GM19238 (cell line): ENCODE measurements around the gene CDH13.

Experiments
- DNase-seq: peaks from one replicate; pipeline ENCODE4 v3.0.0; 2011; ENCODE audit warnings: low spot score; ENCODE audit not compliant: insufficient read length

The CDH13 gene

DNA sequence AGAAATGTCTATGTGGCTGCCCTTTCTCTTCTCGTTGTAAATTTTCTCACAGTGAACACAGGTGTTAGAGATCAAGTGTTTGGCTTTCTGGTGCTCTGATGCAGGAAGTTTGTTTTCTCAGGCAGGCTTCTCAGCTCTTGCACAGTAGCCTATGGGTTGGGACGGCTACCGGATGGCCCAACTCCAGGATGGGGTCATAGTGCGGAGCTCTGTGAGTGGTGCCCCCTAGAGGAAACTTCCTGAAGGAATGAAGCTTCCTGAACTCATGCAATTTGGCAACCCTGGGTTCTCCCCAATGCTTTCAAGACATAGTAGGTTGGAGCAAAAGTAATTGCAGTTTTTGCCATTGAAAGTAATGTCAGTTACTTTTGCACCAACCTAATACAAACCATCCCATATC, 773.5 kb downstream of the CDH13 start:
- DNase-seq = no peak

DNA sequence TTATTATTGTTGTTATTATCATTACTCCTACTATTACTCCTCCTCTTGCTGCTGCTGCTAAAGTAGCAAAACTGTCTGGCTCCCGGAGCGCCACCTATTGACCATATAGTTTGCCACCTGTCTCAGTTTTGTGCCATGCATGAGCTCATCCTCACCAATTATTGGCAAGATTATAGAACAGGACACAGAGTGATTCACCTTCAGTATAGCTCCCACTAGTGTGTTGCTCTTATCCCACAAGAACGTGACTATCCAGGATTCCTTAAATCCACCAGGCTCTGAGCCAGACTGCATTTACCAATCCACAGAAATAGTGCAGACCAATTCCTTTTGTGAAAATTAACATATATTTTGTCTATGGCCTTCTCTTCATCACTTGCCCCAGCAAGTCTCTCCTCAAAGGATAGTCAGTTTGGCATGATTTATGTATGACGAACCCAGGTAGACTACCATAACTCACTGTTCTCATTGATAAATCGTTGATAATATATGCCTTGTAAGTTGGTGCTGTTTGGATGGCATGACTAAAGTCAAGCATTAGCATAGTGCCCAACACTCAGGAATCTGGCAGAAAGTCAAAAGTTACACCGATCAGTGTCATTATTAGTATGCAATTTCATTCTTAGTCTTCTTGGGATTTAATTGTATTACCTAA, 775.5 kb downstream of the CDH13 start:
- no peak for DNase-seq

DNA sequence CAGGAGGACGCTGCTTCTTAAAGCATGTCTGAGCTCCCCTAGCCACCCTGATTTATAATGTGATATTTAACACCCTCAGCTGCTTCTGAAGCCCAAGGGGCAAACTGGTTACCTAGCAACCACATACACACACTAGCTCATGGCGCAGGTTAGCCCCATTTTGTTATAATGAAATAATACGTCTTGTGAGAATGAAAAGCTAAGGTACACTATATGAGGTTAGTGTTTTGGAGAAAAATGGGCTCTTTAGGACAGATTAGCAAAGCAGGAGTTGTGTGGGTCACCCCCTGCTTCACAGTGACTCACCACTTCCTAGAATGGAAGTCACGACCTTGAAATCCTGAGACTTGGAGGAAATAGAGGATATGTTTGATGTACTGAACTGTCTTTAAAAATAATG, 776.2 kb downstream of the CDH13 start:
- no peak for DNase-seq

DNA sequence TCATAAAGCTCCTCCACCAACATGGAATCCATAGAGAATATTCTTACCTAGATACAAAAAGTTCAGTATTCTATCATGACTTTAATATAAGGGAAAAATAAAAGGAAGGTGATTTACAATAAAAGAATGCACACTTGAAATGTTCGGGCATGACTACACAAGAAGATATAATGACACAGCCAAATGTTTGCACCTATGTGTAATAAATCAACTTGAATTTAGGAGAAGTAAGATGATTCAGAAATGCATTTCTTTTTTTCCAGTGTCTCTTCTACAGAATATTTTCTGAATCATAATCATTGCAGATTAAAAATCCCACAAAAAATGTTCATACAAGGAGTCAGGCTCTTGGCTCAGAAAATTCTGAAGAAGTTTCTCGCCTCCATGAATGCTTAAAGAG, 777.0 kb downstream of the CDH13 start:
- DNase-seq = no peak

DNA sequence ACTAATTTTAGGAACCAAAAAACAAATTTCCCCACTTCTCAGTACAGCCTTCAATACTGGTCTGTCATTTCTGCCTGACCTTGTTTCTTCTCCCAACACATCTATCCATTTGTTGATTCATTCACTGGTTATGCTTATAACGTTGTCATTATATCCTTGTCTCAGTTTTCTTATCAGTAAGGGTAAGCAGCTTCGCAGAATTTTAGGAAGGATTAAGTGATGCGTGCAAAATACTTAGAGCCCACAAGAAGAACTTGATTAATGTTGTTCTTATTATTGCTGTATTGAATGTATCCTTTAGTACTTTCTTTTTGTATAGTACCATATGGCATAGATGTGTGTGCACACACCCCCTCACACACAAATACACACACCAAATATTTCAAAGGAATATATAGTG, 777.5 kb downstream of the CDH13 start:
- no peak for DNase-seq

DNA sequence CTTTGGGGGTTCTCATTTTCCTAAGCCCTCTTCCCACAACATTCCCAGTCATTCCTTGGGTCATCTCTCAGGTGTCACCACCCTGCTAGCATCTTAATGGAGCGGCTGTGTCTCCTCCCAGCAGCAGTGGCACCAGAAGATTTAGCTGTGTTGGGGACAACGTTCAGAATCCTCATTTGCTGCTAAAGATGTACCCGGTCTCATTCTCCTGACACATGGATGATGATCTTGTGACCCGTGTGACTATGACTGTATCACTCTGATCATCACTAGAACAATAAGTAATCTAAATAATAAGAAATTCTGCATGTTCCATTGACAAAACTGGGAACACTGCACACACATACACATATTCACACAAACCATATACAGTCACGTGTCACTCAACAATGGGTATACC, 781.2 kb downstream of the CDH13 start:
- no peak for DNase-seq

DNA sequence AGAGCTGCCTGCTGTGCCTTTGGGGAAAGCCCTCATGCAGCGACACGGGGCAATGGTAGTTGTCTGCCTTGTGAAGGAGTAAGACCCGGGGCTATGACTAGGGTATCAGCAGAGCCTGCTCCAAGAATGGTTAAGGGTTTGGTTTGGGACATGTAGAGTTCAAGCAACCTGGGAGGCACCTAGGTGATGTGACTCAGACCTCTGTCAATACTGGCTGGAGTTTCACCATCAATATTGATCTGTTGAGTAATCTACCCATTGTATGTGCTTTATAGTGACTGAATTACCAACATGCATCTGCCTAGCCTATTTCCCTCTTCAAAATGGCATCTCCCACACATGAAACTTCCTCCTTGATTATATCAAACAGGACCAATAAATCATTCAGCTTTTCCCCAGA, 782.6 kb downstream of the CDH13 start:
- no peak for DNase-seq

DNA sequence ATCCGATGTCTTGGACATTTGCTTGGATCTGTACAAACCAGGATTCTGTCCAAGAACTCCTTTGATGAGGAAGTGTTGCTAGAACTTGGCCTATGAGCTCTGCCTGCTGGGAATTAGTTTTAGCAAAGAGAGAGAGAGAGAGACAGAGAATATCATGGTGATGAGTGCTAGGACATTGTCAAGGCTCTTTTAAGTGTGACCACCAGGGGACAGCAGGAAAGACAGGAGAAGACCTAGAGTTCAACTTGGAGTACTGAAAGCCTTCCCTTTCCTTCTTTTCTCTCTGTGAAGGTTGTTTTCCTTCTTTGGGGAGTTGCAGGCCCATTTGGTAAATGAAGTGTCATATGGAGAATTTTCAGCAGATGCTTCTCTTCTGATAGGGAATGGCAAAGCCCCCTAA, 791.8 kb downstream of the CDH13 start:
- no peak for DNase-seq

DNA sequence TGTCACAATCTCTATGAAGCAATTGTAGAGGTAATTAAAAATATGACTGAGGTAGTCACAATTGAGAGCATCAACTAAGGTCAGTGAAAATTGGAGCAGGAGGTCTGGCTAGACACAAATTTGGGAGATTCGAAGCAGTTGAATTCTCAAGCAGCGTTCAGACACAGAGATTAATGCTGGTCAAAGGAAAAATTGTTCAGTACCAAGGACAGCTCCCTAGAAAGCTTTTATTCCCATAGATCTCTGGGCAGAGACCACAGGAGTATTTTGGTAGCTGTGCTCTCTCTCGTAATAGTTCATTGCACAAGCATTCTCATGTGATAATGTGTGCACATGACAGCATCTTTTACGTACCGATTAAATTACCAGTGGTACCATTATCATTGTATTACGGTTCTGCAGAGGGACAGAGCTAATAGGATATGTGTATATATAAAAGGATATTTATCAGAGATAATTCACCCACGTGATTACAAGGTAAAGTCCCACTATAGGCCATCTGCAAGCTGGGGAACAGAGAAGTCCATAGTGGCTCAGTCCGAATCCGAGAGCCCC, 793.5 kb downstream of the CDH13 start:
- no peak for DNase-seq

DNA sequence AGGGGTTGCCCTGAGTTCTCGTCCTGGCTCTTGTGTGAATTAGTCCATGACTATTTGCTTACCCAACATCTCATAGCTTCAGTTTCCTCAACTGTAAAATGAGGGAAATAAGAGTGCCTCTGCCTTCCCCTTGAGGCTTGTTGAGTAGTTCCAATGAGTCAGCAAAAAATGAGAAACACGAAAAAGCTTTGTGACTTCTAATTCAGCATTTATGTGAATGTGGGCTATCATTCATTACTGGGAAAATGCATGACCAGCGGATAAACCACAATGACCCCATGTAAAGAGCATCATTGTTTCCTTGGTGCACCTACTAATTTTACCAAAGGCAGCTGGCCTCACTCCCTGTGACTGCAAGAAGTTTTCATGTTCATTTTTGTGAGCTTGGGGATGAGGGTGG, 806.4 kb downstream of the CDH13 start:
- DNase-seq = no peak

DNA sequence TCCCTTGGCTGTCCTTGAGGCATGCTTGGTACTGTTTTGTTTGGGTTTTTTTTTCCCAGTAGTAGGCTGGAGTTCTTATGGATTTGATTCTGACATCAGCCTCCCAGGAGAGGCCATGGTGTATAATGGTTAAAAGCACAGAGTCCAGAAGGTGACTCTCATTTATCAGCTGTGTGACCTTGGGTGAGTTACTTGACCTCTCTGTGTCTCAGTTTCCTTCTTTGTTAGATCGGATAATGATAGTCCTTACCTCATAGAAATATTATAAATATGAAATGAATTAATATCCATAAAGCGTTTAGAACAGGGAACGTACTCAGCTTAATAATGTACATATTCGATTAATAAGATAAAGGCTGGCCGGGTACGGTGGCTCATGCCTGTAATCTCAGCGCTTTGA, 810.3 kb downstream of the CDH13 start:
- DNase-seq = no peak

DNA sequence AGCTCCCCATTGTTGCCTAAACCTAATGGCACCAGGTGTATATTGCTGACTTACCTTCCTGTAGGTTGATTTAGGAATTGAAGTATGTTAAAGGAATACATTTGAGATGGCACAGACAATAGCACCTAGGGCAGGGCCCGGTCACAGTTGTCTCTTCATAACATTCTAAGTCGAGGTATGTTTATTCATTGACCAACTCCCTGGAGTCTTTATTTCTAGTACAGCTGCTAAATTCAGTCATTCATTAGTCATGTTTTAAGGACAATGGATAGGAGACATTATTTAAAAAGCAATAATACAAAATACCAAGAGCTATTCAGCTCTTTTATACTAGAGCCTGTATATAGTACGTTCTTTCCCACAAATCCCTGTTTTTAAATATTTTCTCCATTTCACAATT, 811.6 kb downstream of the CDH13 start:
- no peak for DNase-seq

DNA sequence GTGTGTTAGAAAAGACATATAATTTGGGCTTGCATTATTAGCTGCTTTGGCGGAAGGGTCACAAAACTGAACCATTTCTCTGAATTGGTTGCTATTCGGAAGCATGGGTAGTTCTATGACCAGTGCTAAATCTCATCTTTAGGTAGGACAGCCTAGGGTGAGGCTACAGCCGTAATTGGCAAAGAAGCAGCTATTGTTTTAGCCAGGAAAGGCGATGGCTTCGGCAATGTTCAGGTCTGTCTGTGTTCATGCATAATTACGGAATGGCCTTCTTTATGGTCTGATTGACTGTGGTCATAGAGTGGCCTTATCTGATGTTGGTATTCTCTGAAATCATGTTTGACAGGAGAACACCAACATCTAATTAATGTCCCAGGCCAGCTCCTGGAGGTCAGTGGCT, 812.6 kb downstream of the CDH13 start:
- DNase-seq = no peak

DNA sequence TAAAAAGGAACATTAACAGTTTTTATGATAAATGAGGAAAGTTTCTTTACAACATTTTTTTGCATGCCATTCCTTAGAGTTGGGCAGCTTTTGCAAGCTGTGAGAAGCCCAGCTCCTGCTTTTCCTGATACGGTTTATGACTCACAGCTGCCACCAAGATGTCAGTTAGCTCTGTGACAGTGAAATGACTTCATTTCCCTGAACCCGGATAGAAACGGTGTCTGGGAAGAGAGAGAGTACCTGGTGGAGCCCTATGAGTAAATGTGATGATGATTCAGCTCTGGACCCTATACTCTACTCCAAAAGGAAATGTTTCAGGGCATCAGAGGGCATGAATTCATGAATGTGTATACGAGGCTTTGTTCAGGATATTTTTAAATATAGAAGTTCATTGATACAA, 814.7 kb downstream of the CDH13 start:
- DNase-seq = no peak

DNA sequence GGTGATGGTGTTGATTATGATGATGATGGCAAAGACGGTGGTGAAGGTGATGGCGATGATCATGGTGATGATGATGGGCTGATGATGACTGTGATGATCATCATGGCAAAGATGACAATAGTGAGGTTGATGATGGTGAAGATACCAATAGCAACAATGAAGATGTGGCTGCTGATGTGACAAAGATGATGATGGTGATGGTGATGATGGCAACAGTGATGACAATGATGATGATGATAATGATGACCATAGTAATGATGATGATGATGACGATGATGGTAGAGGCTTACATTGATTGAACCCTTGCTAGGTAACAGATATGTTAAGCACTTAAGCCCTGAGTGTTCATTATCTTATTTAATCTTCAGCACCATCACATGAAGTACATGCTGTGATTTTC, 817.2 kb downstream of the CDH13 start:
- no peak for DNase-seq

DNA sequence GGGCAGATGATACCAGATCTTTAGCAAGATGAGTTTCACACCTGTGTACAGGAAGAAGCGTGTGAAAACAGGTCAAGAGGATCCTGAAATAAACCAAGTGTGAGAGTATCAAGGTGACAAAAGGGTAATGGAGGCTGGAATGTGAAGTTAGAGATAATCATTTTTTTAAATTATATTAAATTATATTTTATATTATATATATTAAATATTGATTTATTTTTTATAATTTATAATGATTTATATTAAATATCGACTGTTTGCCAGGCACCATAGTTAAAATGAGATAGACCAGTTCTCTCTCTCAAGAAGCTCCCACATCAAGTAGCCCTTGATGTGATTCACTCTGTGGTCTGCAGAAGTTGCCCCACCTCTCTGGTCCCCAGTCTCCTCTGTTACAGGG, 820.8 kb downstream of the CDH13 start:
- DNase-seq = no peak

DNA sequence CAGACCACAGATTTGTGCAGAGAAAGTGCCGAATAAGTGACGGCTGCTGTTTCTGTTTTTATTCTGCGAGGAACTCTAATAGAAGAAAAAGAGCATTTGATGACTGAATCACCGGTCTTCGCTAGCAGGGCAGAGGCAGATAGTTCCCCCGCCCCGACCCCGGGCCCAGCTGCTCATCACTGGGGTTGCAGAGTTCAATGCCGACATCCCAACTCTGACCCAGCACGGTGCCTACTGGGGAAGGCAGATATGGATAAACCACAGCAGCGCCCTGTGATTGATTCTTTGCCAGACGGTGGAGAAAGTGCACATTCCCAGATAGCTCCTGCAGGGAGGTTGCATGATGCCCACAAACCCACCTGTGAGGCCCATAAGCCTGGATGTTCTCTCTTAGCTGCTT, 823.1 kb downstream of the CDH13 start:
- DNase-seq = no peak

DNA sequence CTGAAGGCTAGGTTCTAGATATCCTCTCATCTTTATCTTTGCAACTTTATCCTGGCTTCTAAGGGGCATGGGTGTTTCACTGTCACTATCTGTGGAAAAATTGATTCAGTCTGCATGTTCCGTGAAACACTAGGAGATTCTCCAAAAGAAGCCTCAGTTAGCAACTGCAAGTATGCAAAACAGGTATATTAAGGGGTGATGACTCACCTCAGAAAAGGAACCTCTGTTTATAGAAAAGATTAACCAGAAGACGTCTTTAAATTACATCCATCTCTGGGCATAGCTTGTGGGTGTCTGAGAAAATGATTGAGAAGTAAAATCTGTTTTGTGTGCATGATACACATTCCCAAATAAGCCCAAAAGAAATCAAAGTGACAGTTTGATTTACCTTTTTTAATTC, 827.2 kb downstream of the CDH13 start:
- no peak for DNase-seq

DNA sequence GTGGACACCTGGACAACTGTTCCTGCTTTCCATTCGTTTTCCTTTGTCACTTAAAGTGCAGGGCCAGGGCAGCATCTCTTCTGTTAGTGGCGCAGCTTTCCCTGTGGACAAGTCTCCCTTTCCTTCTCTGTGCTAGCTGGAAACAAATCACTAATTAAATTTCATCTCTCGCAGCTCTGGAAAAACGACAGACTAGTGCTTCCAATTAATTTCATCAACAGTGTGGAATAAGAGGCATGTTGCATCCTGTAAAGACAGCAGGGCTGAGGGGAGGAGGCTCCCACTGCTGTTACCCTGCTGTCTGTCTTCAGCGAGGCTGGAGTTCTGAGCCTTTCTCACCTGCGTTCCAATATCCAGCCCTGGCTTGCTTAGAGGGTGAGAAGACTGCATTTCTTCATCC, 828.9 kb downstream of the CDH13 start:
- DNase-seq = no peak

DNA sequence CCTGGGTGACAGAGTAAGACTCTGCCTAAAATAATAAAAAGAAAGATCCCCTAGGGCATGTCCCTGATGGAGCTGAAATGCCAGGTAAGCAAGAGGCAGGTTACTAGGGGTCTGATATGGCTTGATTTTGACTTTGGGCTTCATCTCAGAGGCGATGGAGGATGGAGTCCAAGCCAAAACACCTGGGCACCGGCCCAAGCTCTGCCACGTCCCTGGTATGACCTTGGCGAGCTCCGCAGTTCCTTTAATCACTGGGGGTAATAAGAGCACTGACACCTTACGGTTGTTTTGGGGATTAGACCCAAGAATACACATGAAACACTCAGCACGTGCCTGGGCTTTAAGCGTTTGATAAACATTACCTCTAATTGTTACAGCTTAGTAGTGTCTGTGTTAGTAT, 830.2 kb downstream of the CDH13 start:
- DNase-seq = no peak

DNA sequence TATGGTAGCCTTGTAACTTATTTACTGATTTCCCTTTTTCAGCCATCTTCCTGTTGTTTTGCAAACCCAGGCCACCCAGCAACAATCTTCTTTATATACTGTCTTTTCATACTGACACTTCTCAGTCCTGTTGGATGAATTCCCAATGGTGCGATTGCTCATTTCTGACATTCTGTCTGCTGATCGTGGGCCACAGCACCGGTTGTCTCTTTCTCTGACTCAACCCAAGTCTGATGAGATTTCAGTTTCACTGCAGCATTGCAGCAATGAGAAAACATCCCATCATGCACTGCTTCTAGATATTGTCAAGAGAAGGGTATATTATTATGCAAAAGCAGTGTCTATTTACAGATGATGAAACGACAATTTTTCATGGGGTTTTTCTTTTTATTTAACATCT, 831.8 kb downstream of the CDH13 start:
- DNase-seq = peak; percentile 39

DNA sequence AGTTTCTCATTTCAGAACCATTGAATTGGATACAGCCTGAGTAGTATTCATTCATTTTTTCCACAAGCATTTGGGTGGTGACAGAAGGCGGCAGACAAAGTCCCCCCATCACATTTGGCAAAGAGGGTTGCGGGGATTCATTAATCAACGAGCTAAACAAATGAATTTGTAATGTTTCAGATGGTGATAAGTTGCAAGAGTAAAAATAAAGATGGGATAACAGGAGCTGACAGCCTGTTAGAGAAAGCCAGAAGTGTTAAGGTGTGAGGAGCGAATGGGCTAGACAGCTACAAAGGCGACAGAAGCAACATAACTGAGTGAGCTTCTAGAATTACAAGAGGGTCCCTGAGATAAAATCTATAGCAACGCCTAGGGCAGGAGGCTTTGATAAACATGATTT, 838.2 kb downstream of the CDH13 start:
- DNase-seq = no peak

DNA sequence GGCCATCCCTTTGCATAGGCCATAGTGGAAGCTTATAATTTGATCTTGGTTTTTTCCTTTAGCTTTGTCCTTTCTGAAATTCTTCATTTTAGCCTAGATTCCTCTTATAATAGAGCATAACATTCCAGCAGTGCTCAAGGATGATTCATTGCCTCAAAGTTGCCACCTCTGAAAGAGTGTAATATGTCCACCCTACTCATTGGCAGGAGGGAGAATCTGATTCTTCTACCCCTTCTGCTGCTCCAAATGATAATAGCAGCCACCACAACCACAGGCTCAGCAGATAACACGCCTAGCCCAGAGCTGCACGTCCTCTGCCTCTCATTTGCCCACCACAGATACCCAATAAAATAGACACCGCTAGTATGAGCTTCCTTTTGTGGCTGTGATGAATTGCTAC, 843.6 kb downstream of the CDH13 start:
- DNase-seq = no peak
